Fibroblast of the aortic adventitia (primary cell): ENCODE data around the gene RP9. TPM values are rescaled to one million over a fixed set of nuclear protein-coding genes. Genes with fewer than 3 reads are reported as not detected.

Source experiments
- DNase-seq: peaks from one replicate; pipeline ENCODE4 v3.0.0-alpha.2; 2010; ENCODE audit warnings: low read depth
- H3K4me3 ChIP-seq: 2 replicates; pipeline ENCODE4 v1.5.1; 2011; ENCODE audit warnings: low read depth, mild to moderate bottlenecking, control low read depth, low read length, moderate library complexity
- total RNA-seq: library from RNA; depleted of rRNA; stranded (reverse); fragments of >200 nt; gene quantifications from 2 replicates; pipeline ENCODE4 v1.2.3, GENCODE V29; 2012; ENCODE audit warnings: low replicate concordance
- TF ChIP-seq, protein P1 (sequence below): IDR thresholded peaks from 2 replicates; pipeline ENCODE4 v1.5.1; 2011; ENCODE audit warnings: mild to moderate bottlenecking, low read length, control low read depth, inconsistent platforms; ENCODE audit not compliant: insufficient read depth

Gene RP9
- total RNA-seq, 1 donor = 7.2 TPM

DNA sequence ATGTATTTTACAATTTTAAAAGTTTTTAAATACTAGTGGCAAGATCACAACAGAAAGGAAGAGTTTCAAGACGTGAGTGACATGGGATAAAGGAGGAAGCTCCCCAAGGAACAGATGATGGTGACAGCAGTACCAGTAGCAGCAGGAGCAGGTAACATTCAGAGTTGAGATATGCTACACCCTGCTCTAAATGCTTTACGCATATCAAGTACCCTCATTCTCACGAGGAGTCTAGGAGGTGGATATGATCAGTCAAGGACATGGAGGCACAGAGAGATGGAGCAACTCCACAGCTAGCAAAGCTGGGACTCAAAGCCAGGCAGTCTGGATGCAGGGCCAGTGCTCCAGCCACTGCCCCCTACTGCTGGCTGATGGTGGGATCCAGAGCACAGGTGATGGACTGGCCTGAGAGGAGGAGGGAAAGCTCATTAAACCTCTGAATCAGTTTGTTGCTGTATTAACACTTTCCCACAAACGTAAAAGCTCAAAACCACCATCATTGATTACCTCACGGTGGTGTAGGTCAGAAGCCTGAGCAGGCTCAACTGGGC lies 17.5 kb downstream of the RP9 start:
- TF ChIP-seq, protein P1, sequence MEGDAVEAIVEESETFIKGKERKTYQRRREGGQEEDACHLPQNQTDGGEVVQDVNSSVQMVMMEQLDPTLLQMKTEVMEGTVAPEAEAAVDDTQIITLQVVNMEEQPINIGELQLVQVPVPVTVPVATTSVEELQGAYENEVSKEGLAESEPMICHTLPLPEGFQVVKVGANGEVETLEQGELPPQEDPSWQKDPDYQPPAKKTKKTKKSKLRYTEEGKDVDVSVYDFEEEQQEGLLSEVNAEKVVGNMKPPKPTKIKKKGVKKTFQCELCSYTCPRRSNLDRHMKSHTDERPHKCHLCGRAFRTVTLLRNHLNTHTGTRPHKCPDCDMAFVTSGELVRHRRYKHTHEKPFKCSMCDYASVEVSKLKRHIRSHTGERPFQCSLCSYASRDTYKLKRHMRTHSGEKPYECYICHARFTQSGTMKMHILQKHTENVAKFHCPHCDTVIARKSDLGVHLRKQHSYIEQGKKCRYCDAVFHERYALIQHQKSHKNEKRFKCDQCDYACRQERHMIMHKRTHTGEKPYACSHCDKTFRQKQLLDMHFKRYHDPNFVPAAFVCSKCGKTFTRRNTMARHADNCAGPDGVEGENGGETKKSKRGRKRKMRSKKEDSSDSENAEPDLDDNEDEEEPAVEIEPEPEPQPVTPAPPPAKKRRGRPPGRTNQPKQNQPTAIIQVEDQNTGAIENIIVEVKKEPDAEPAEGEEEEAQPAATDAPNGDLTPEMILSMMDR = no peak

DNA sequence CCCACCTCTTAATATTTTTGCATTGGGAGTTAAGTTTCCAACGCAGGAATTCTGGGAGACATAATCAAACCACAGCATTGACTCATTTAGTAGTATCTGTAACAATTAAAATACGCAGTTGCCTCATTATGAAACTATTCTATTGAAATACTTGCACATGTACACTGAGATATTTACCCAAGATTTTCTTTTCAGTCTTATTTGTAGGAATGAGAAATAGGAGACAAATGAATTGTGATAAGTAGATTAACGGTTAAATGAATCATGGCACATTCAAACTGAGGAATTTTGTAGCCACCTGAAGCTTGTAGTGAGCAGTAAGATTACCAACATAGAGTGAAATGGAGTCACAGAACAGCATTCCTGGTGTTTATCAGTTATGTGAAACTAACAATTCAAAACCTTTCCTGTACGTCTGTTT lies 18.1 kb downstream of the RP9 start:
- no peak overlapping the region for H3K4me3 ChIP-seq
- TF ChIP-seq, protein P1 = no peak
- peak; percentile 56 for DNase-seq

More for the DNA sequence above, 17.5 kb downstream of the RP9 start:
- H3K4me3 ChIP-seq = no peak overlapping the region
- no peak for DNase-seq

DNA sequence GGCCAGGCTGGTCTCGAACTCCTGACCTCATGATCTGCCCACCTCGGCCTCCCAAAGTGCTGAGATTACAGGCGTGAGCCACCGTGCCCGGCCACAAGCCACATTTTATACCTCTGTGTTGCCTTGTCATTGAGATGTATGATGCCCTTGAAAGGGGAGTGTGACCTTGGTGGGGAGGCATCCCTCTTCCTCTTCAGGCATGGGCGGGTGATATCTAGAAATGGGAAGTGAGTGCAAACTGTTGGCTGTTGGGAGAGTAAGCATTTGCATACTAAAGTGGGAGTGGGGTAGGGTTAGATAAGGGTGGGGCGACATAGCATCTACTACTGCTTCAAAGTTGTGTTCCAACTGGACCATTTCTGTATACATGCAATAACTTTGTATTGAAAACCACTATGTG lies 20.1 kb downstream of the RP9 start:
- H3K4me3 ChIP-seq = no peak overlapping the region
- TF ChIP-seq, protein P1 = no peak
- no peak for DNase-seq

GRCh38 chr7:33087858-33088257 lies 21.3 kb downstream of the RP9 start:
- DNase-seq = peak; percentile 77
- TF ChIP-seq, protein P1 = no peak
- H3K4me3 ChIP-seq = no peak overlapping the region

GRCh38 chr7:33087356-33087755 lies 21.8 kb downstream of the RP9 start:
- DNase-seq = no peak
- H3K4me3 ChIP-seq = no peak overlapping the region
- TF ChIP-seq, protein P1 = no peak

GRCh38 chr7:33079763-33080690 lies 29.2 kb downstream of the RP9 start:
- TF ChIP-seq, protein P1 = no peak
- H3K4me3 ChIP-seq = no peak overlapping the region
- DNase-seq = no peak
